ENCODE data around the gene GPR75.

- TF ChIP-seq POLR2A (IDR thresholded peaks at IDR 0.05; ENCODE audit: low read depth, low read length): no peak
- no peak for TF ChIP-seq POLR2AphosphoS5 (IDR thresholded peaks at IDR 0.05; ENCODE audit: low read depth, low read length)
- TF ChIP-seq TAF1 (IDR thresholded peaks at IDR 0.05; ENCODE audit: low read depth, low read length): no peak
Observed at GRCh38 chr2:53901192-53901591, 41.4 kb upstream of the GPR75 start.

All from GM12891 (cell line).